Glutamatergic neuron (in vitro differentiated cells): Measurements from ENCODE around the gene SLCO3A1. TPM values are rescaled to one million over a fixed set of nuclear protein-coding genes. Genes with fewer than 3 reads are reported as not detected.

Source experiments
- DNase-seq: peaks from one replicate; pipeline ENCODE4 v3.0.0; 2022
- H3K27ac Mint-ChIP-seq: one replicate; pipeline ENCODE4 v1.8.0; 2020; ENCODE audit warnings: mild to moderate bottlenecking, mixed read lengths, inconsistent platforms; ENCODE audit not compliant: unreplicated experiment
- H3K27me3 Mint-ChIP-seq: one replicate; pipeline ENCODE4 v1.8.0; 2020; ENCODE audit warnings: mild to moderate bottlenecking, moderate library complexity, mixed read lengths, inconsistent platforms; ENCODE audit not compliant: unreplicated experiment
- H3K36me3 Mint-ChIP-seq: one replicate; pipeline ENCODE4 v1.8.0; 2020; ENCODE audit warnings: mild to moderate bottlenecking, mixed read lengths, inconsistent platforms; ENCODE audit not compliant: unreplicated experiment
- H3K4me1 Mint-ChIP-seq: one replicate; pipeline ENCODE4 v1.8.0; 2020; ENCODE audit warnings: mild to moderate bottlenecking, low read depth, mixed read lengths, inconsistent platforms; ENCODE audit not compliant: unreplicated experiment
- H3K4me3 Mint-ChIP-seq: one replicate; pipeline ENCODE4 v1.8.0; 2020; ENCODE audit warnings: mild to moderate bottlenecking, mixed read lengths, inconsistent platforms; ENCODE audit not compliant: unreplicated experiment
- H3K9me3 Mint-ChIP-seq: one replicate; pipeline ENCODE4 v1.8.0; 2020; ENCODE audit warnings: mild to moderate bottlenecking, moderate library complexity, mixed read lengths, inconsistent platforms; ENCODE audit not compliant: unreplicated experiment
- total RNA-seq: library from RNA; stranded (reverse); fragmentation: NEBNext Ultra II Directional; extraction: Animal tissue kit (Norgen Biotek cat#: 25700); gene quantifications from one replicate; pipeline ENCODE4 v1.2.1, GENCODE V29; 2021; ENCODE audit not compliant: unreplicated experiment
- TF ChIP-seq, protein P1 (sequence below): fragments of 200-600 bp; sonication (generic); IDR thresholded peaks from one replicate; pipeline ENCODE4 v1.5.0; 2021; ENCODE audit not compliant: partially characterized antibody, unreplicated experiment

SLCO3A1 gene
- total RNA-seq, 1 donor from 2014 or later: 27.9 TPM

- H3K4me3 Mint-ChIP-seq: no peak overlapping the region
- TF ChIP-seq, protein P1, sequence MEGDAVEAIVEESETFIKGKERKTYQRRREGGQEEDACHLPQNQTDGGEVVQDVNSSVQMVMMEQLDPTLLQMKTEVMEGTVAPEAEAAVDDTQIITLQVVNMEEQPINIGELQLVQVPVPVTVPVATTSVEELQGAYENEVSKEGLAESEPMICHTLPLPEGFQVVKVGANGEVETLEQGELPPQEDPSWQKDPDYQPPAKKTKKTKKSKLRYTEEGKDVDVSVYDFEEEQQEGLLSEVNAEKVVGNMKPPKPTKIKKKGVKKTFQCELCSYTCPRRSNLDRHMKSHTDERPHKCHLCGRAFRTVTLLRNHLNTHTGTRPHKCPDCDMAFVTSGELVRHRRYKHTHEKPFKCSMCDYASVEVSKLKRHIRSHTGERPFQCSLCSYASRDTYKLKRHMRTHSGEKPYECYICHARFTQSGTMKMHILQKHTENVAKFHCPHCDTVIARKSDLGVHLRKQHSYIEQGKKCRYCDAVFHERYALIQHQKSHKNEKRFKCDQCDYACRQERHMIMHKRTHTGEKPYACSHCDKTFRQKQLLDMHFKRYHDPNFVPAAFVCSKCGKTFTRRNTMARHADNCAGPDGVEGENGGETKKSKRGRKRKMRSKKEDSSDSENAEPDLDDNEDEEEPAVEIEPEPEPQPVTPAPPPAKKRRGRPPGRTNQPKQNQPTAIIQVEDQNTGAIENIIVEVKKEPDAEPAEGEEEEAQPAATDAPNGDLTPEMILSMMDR: no peak
- H3K27ac Mint-ChIP-seq: no peak overlapping the region
- DNase-seq: no peak
- H3K36me3 Mint-ChIP-seq: peaks cover 13% of the 10 kb centered on the region
- peaks cover 2% of the 10 kb centered on the region for H3K27me3 Mint-ChIP-seq
- H3K4me1 Mint-ChIP-seq: peaks cover 7% of the 10 kb centered on the region
- H3K9me3 Mint-ChIP-seq: peaks cover 4% of the 10 kb centered on the region
Observed at GRCh38 chr15:91872356-91873137, 19.0 kb downstream of the SLCO3A1 start.

- H3K27me3 Mint-ChIP-seq: peaks cover 2% of the 10 kb centered on the region
Observed at GRCh38 chr15:91873138-91873536, 19.6 kb downstream of the SLCO3A1 start.

GRCh38 chr15:91874171-91874570, 20.7 kb downstream of the SLCO3A1 start:
- H3K4me3 Mint-ChIP-seq: no peak overlapping the region
- TF ChIP-seq, protein P1: no peak

More at GRCh38 chr15:91873138-91873536, 19.6 kb downstream of the SLCO3A1 start:
- Mint-ChIP-seq H3K9me3 (peaks cover 4% of the 10 kb centered on the region), H3K4me3 (no peak overlapping the region), H3K27ac (no peak overlapping the region), H3K4me1 (peaks cover 8% of the 10 kb centered on the region), H3K36me3 (peaks cover 13% of the 10 kb centered on the region)
- TF ChIP-seq, protein P1: no peak
- DNase-seq: no peak

DNA sequence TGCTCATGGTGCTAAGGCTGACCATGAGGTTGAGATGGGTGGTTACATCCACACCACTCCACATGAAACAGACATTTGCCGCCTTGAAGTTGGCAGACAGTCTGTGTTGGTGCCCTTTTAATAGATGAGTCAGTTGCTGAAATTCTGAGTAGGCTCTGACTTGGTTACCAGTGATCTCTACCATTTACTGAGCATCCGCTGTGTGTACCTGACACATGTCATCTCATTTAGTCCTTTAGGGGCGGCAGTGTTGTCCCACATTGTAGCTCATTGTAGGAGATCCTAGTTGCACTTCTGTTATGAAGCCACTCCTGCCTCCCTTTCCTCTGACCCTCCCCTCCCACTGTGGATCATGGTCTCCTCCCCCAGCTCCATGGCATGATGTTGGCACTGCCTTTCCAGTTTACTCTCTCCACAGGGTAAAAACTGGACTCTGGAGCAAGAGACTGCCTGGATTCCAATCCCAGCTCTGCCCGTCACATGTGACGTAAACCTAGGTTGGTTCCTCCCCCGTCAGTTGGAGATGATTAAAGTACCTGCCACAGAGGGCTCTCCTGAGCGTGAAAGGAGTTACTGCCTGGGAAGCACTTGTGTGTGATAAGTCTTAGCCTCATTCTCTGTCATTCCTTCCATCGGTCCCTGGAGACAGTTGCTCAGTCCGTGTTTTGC, 21.6 kb downstream of the SLCO3A1 start:
- peaks cover 13% of the 10 kb centered on the region for H3K36me3 Mint-ChIP-seq
- H3K9me3 Mint-ChIP-seq: peaks cover 11% of the 10 kb centered on the region
- peaks cover 5% of the 10 kb centered on the region for H3K27me3 Mint-ChIP-seq
- DNase-seq: no peak
- TF ChIP-seq, protein P1: no peak
- H3K4me1 Mint-ChIP-seq: peaks cover 22% of the 10 kb centered on the region
- no peak overlapping the region for H3K4me3 Mint-ChIP-seq
- H3K27ac Mint-ChIP-seq: no peak overlapping the region

More at GRCh38 chr15:91874171-91874570, 20.7 kb downstream of the SLCO3A1 start:
- Mint-ChIP-seq H3K4me1 (peaks cover 15% of the 10 kb centered on the region), H3K36me3 (peaks cover 13% of the 10 kb centered on the region), H3K27me3 (peaks cover 3% of the 10 kb centered on the region), H3K27ac (no peak overlapping the region), H3K9me3 (peaks cover 8% of the 10 kb centered on the region)
- no peak for DNase-seq

DNA sequence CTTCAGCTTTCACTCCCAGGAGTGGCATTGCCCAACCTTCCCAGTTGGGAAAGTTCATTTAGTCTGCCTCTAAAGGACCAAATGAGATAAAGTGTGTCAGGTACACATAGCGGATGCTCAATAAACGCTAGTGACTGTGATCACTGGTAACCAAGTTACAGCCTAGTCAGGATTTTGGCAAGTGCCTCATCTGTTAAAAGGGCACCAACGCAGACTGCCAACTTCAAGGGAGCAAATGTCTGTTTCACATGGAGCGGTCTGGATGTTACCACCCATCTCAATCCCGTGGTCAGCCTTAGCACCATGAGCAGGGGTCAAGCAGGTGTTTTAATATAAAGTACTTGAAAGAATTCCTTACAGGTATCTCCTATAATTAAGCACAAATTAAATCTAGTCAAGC, 22.7 kb downstream of the SLCO3A1 start:
- DNase-seq: no peak
- H3K4me3 Mint-ChIP-seq: no peak overlapping the region
- peaks cover 7% of the 10 kb centered on the region for H3K36me3 Mint-ChIP-seq
- peaks cover 33% of the 10 kb centered on the region for H3K4me1 Mint-ChIP-seq
- no peak overlapping the region for H3K27ac Mint-ChIP-seq
- H3K27me3 Mint-ChIP-seq: peaks cover 3% of the 10 kb centered on the region
- peaks cover 12% of the 10 kb centered on the region for H3K9me3 Mint-ChIP-seq
- TF ChIP-seq, protein P1: no peak
